HepG2 (cell line): ENCODE results near the gene PTPRH. TPM values are rescaled to one million over a fixed set of nuclear protein-coding genes. Genes with fewer than 3 reads are reported as not detected.
A peak's percentile ranks its signal among the peaks of the same experiment; 100 is the strongest.

Source experiments
- ATAC-seq: fragments of 200-7000 bp; cut with Tn5 transposase; 3 replicates; pipeline ENCODE4 v1.9.1; 2020; ENCODE audit warnings: mild to moderate bottlenecking, moderate library complexity
- BruUV-seq: library from RNA; stranded (reverse); fragments of 400-500 nt; replicated peaks from 2 replicates; lab custom pipeline; 2021; lab: Mats Ljungman, UMichigan
- CTCF ChIA-PET: fragments of 300-600 bp; formaldehyde crosslinking; extraction: SDS; loops from one replicate; lab custom pipeline; 2021; ENCODE audit warnings: low total read pairs, inconsistent platforms, low intra/inter-chr PET ratio; lab: Yijun Ruan, JAX
- POLR2A ChIA-PET: fragments of 350-600 bp; sonication (Branson Sonifier 250); formaldehyde crosslinking; loops from one replicate; lab custom pipeline; 2020; ENCODE audit warnings: antibody characterized with exemption, inconsistent platforms; lab: Yijun Ruan, JAX
- DNase-seq: peaks from one replicate; pipeline ENCODE4 v3.0.0-alpha.2; 2015; ENCODE audit warnings: low spot score
- FAIRE-seq: peaks from 3 replicates; lab custom pipeline; 2011; peaks lifted over from hg19 to GRCh38; lab: Jason Lieb, UNC
- H2AFZ ChIP-seq: one replicate; pipeline ENCODE4 v1.6.1; 2011; ENCODE audit warnings: low read length, inconsistent platforms
- H3K27ac ChIP-seq: fragments of 300-600 bp; 3 replicates; pipeline ENCODE4 v1.8.0; 2011; ENCODE audit warnings: mixed run types, mild to moderate bottlenecking, mixed read lengths, low read length, inconsistent platforms; ENCODE audit not compliant: insufficient read depth; ENCODE audit errors: extremely low read length
- H3K27me3 ChIP-seq, 2 experiments: fragments of 200-600 bp in 1 of 2; 2 replicates in 1 of 2; 3 replicates in 1 of 2; pipeline versions ENCODE4 v1.6.0 to v1.8.0; 2011; ENCODE audit warnings: low read length in 2 of 2, mild to moderate bottlenecking in 2 of 2, moderate library complexity in 2 of 2, inconsistent platforms in 1 of 2; ENCODE audit not compliant: insufficient read depth in 2 of 2, control insufficient read depth in 1 of 2
- H3K36me3 ChIP-seq, 2 experiments: fragments of 200-600 bp in 1 of 2; replicated peaks in 1 of 2; 2 replicates in 1 of 2; 3 replicates in 1 of 2; pipeline versions ENCODE4 v1.5.1 to v1.8.0; 2011; ENCODE audit warnings: low read length in 2 of 2, inconsistent platforms in 1 of 2; ENCODE audit not compliant: insufficient read depth in 2 of 2, control insufficient read depth in 1 of 2
- H3K4me1 ChIP-seq: 2 replicates; pipeline ENCODE4 v1.5.1; 2012; ENCODE audit warnings: low read length, inconsistent platforms; ENCODE audit not compliant: insufficient read depth
- H3K4me2 ChIP-seq: 2 replicates; pipeline ENCODE4 v1.6.0; 2011; ENCODE audit warnings: low read depth, low read length, inconsistent platforms
- H3K4me3 ChIP-seq, 3 experiments: fragments of 200-600 bp in 1 of 3; sonication (generic), shearing (Covaris generic) in 1 of 3; replicated peaks in 1 of 3; 2 replicates each; pipeline ENCODE4 v1.5.1; 2011 to 2016; ENCODE audit warnings: low read length in 3 of 3, inconsistent platforms in 2 of 3, low read depth in 2 of 3, mild to moderate bottlenecking in 2 of 3, control low read depth in 1 of 3, mixed read lengths in 1 of 3; ENCODE audit not compliant: insufficient read depth in 1 of 3
- H3K79me2 ChIP-seq: one replicate; pipeline ENCODE4 v1.6.1; 2011; ENCODE audit warnings: low read length, inconsistent platforms; ENCODE audit not compliant: insufficient read depth
- H3K9ac ChIP-seq: 2 replicates; pipeline ENCODE4 v1.6.0; 2011; ENCODE audit warnings: mild to moderate bottlenecking, low read depth, low read length, inconsistent platforms; ENCODE audit not compliant: insufficient read depth
- H3K9me3 ChIP-seq: 2 replicates; pipeline ENCODE4 v1.5.1; 2012; ENCODE audit warnings: mild to moderate bottlenecking, low read length
- H4K20me1 ChIP-seq: 2 replicates; pipeline ENCODE4 v1.6.0; 2011; ENCODE audit warnings: inconsistent platforms, mild to moderate bottlenecking, low read length, moderate library complexity; ENCODE audit not compliant: insufficient read depth
- MBNL3 ChIP-seq: fragments of 250-450 bp; sonication (Bioruptor Pico); conservative IDR thresholded peaks from 2 replicates; pipeline ENCODE4 v1.8.0; 2022; ENCODE audit warnings: mild to moderate bottlenecking, inconsistent platforms
- NCOR1 ChIP-seq: fragments of 200-600 bp; sonication (generic); IDR thresholded peaks from 2 replicates; pipeline ENCODE4 v1.7.0; 2017; ENCODE audit warnings: antibody characterized with exemption, low read length, borderline replicate concordance
- NR0B2 ChIP-seq: sonication (generic); formaldehyde crosslinking; IDR thresholded peaks from 2 replicates; pipeline ENCODE4 v1.4.0; 2020; ENCODE audit warnings: mild to moderate bottlenecking, missing genetic modification reagents
- POLR2A ChIP-seq, 2 experiments: IDR thresholded peaks; 2 replicates each; pipeline ENCODE4 v1.6.1; 2011; ENCODE audit warnings: low read depth in 2 of 2, low read length in 2 of 2, mild to moderate bottlenecking in 1 of 2, moderate library complexity in 1 of 2; ENCODE audit not compliant: insufficient read depth in 1 of 2
- SALL2 ChIP-seq: sonication (generic); formaldehyde crosslinking; IDR thresholded peaks from 2 replicates; pipeline ENCODE4 v1.8.1; 2023; ENCODE audit warnings: mild to moderate bottlenecking, missing genetic modification reagents, inconsistent platforms
- SP140L ChIP-seq: sonication (generic); formaldehyde crosslinking; IDR thresholded peaks from 2 replicates; pipeline ENCODE4 v1.4.0; 2020; ENCODE audit warnings: missing genetic modification reagents, borderline replicate concordance
- WGBS: methylation state at CpG from one replicate; pipeline ENCODE4 v1.1.6; 2017; ENCODE audit warnings: low lambda C conversion rate; 5-methylcytosine and 5-hydroxymethylcytosine counted together
- in situ Hi-C: cut with HindIII; loops from 2 replicates; pipeline ENCODE4 v1.10.0; 2017; ENCODE audit warnings: low pct_unique_long_range_greater_than_20kb; ENCODE audit not compliant: extremely low pct_ligation_motif_present
- intact Hi-C: fragments of 100-400 bp; cut with micrococcal nuclease; formaldehyde crosslinking; loops from one replicate; pipeline ENCODE4 v1.10.0; 2022; ENCODE audit not compliant: unreplicated experiment
- polyA plus RNA-seq, 8 experiments: library from polyadenylated mRNA; depleted of rRNA in 3 of 8; stranded (reverse) in 7 of 8; unstranded in 1 of 8; fragments of >200 nt; fragmentation: Illumina TruSeq in 4 of 8; extraction: Trizol in 4 of 8; gene quantifications; 2 replicates each; pipeline versions ENCODE4 v1.2.1 to v1.2.3, GENCODE V29; 2011 to 2016; ENCODE audit warnings: low read depth in 4 of 8, missing spikeins in 1 of 8, mixed read lengths in 1 of 8; ENCODE audit not compliant: insufficient read depth in 1 of 8
- total RNA-seq, 5 experiments: library from RNA; depleted of rRNA; stranded (reverse); fragments of >200 nt; fragmentation: Illumina TruSeq; extraction: Trizol; gene quantifications; 2 replicates each; pipeline ENCODE4 v1.2.3, GENCODE V29; 2016; ENCODE audit warnings: low read depth in 1 of 5

PTPRH gene
- total and polyA plus RNA-seq, 2 of the 13 experiments (the other 11 are each of a cell fraction or from before 2014, with no cell fraction given): 14.7 to 125 TPM

GRCh38 chr19:55181740-55182139, 27.6 kb downstream of the PTPRH start:
- peaks cover 0 to 14% of the 10 kb centered on the region in 2 experiments; a peak in 3 of 5 replicates for H3K27me3 ChIP-seq
- 96% methylated on average over 19 of the region's 20 CpGs for WGBS
- no peak overlapping the region for H3K4me2 ChIP-seq
- H3K4me3 ChIP-seq: no peak overlapping the region
- H3K36me3 ChIP-seq: peaks cover 0 to 6% of the 10 kb centered on the region in 2 experiments; a peak in 3 of 5 replicates
- H3K9ac ChIP-seq: no peak overlapping the region
- ChIA-PET CTCF (no interaction called here), POLR2A (interaction anchor here (2.8 kb wide), 1 partner anchor 25 kb away, joined by 9 read pairs; no protein-coding TSS in a partner anchor)
- in situ Hi-C loops: no loop called here
- no peak overlapping the region for H3K27ac ChIP-seq
- H3K79me2 ChIP-seq: no peaks in the 10 kb centered on the region
- intact Hi-C loops: no loop called here
- no peaks in the 10 kb centered on the region for H3K9me3 ChIP-seq
- no peak for FAIRE-seq
- no peak for DNase-seq
- no peak overlapping the region for H2AFZ ChIP-seq
- peaks cover 15% of the 10 kb centered on the region for H3K4me1 ChIP-seq
- BruUV-seq: no TSS peak
- no peak for ATAC-seq
- peaks cover 13% of the 10 kb centered on the region; the same call in 1 of the 2 replicates for H4K20me1 ChIP-seq
- TF ChIP-seq SP140L (CRISPR knock-in tag): no peak
- no peak for TF ChIP-seq SALL2 (CRISPR knock-in tag)
- no peak for TF ChIP-seq NR0B2 (CRISPR knock-in tag)
- 0 out of 4 replicates have a peak, but pooled peaks of 1 of the 2 experiments have one; percentile 32 for TF ChIP-seq POLR2A (IDR thresholded peaks at IDR 0.05; ENCODE audit: insufficient read depth in 1 of 2, low read depth in 2 of 2, low read length in 2 of 2)
- TF ChIP-seq MBNL3 (CRISPR knock-in tag): no peak
- TF ChIP-seq NCOR1: no peak
